Colonic mucosa (tissue), 4 donors: ENCODE measurements around the gene RPL35A. TPM values are rescaled to one million over a fixed set of nuclear protein-coding genes. Genes with fewer than 3 reads are reported as not detected.

Experiments
- DNase-seq: peaks from one replicate; pipeline ENCODE4 v3.0.0-alpha.2; 2020
- H3K27ac ChIP-seq: fragments of 200-600 bp; one replicate; pipeline ENCODE4 v1.8.0; 2021
- H3K27me3 ChIP-seq: fragments of 200-600 bp; one replicate; pipeline ENCODE4 v1.8.0; 2021
- H3K36me3 ChIP-seq: fragments of 200-600 bp; one replicate; pipeline ENCODE4 v1.8.0; 2021
- H3K4me1 ChIP-seq: fragments of 200-600 bp; one replicate; pipeline ENCODE4 v1.8.0; 2021; ENCODE audit warnings: mild to moderate bottlenecking
- H3K4me3 ChIP-seq: fragments of 200-600 bp; one replicate; pipeline ENCODE4 v1.8.0; 2021
- H3K9ac ChIP-seq, 2 donors: one replicate each; pipeline ENCODE4 v1.7.0; 2013; ENCODE audit warnings: control low read depth in 2 of 2, low read depth in 2 of 2, low read length in 2 of 2
- H3K9me3 ChIP-seq: fragments of 200-600 bp; one replicate; pipeline ENCODE4 v1.8.0; 2021
- intact Hi-C: fragments of 100-400 bp; cut with DNase I; formaldehyde crosslinking; loops from one replicate; pipeline ENCODE4 v1.14.1; 2022
- total RNA-seq, 2 donors: library from RNA; stranded (reverse); fragmentation: NEBNext Ultra II Directional in 1 of 2; extraction: Animal tissue kit (Norgen Biotek cat#: 25700) in 1 of 2; gene quantifications; one replicate each; pipeline ENCODE4 v1.2.1, GENCODE V29; 2021
- TF ChIP-seq, protein P1 (sequence below): fragments of 200-600 bp; IDR thresholded peaks from one replicate; pipeline ENCODE4 v1.8.0; 2022; ENCODE audit warnings: antibody characterized with exemption, mild to moderate bottlenecking
- donor health status: healthy.
- donor health status: DM: no; HTN: no; CAD: no.
- donor health status: DM: no; HTN: no; CAD: no.

RPL35A gene
- total RNA-seq, 2 donors from 2014 or later = 758 to 777 TPM

DNA sequence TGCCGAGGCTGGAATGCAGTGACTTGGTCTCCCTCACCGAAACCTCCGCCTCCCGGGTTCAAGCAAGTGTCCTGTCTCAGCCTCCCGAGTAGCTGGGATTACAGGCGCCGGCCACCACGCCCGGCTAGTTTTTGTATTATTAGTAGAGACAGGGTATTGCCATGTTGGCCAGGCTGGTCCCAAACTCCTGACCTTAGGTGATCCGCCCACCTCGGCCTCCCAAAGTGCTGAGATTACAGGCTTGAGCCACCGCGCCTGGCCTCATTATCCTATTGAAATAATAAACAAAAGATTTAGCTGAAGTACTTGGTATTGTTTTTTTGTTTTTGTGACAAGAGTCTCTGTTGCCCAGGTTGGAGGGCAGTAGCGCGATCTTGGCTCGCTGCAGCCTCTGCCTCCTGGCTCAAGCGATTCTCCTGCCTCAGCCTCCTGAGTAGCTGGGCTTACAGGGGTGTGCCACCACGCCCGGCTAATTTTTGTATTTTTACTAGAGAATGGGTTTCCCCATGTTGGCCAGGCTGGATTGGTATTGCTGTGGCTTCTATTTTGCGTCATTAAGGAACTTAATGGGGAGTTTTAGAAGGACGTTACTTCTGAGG lies 1.5 kb downstream of the RPL35A start:
- intact Hi-C loops = no loop called here
- Histone ChIP-seq H3K4me1 (peaks cover 17% of the 10 kb centered on the region), H3K4me3 (peak overlapping the region; percentile 65), H3K36me3 (peaks cover 29% of the 10 kb centered on the region), H3K27me3 (no peaks in the 10 kb centered on the region), H3K9me3 (no peaks in the 10 kb centered on the region), H3K9ac (peak overlapping the region in 1 of 2 donors; percentile 97), H3K27ac (no peak overlapping the region)
- DNase-seq = no peak
- TF ChIP-seq, protein P1, sequence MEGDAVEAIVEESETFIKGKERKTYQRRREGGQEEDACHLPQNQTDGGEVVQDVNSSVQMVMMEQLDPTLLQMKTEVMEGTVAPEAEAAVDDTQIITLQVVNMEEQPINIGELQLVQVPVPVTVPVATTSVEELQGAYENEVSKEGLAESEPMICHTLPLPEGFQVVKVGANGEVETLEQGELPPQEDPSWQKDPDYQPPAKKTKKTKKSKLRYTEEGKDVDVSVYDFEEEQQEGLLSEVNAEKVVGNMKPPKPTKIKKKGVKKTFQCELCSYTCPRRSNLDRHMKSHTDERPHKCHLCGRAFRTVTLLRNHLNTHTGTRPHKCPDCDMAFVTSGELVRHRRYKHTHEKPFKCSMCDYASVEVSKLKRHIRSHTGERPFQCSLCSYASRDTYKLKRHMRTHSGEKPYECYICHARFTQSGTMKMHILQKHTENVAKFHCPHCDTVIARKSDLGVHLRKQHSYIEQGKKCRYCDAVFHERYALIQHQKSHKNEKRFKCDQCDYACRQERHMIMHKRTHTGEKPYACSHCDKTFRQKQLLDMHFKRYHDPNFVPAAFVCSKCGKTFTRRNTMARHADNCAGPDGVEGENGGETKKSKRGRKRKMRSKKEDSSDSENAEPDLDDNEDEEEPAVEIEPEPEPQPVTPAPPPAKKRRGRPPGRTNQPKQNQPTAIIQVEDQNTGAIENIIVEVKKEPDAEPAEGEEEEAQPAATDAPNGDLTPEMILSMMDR = no peak

DNA sequence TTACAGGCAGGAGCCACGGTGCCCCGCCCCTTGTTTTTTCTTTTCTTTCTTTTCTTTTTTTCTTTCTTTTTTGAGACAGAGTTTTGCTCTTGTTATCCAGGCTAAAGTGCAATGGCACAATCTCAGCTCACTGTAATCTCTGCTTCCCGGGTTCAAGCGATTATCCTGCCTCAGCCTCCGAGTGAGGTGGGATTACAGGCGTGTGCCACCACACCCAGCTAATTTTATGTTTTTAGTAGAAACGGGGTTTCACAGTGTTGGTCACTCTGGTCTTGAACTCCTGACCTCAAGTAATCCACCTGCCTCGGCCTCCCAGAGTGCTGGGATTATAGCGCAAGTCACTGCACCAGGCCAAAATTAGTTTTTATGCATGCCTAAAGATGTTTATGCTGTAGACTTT lies 2.5 kb downstream of the RPL35A start:
- Histone ChIP-seq H3K4me1 (peaks cover 17% of the 10 kb centered on the region), H3K9me3 (no peaks in the 10 kb centered on the region), H3K9ac (no peak overlapping the region), H3K36me3 (peaks cover 29% of the 10 kb centered on the region), H3K27ac (no peak overlapping the region), H3K27me3 (no peaks in the 10 kb centered on the region), H3K4me3 (no peak overlapping the region)
- TF ChIP-seq, protein P1 = no peak
- no peak for DNase-seq
- intact Hi-C loops = no loop called here

DNA sequence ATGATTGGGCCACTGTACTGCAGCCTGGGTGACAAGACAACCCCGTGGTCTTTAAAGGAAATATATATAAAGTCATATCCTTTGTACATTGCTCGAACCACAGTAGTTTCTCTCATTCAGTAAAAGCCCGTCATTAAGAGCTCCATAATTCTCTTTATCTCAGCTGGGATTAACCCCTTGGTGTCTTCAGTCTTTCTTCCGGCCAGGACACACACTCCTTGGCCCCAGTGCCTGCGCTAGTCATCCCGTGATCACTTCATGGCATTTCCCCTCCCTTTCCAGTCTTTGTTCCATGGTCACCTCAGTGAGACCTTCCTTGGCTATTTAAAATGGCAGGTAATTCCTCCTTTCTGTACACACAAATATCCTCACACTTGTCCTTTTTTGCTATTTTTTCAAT lies 3.3 kb downstream of the RPL35A start:
- Histone ChIP-seq H3K4me1 (peaks cover 17% of the 10 kb centered on the region), H3K27ac (no peak overlapping the region), H3K27me3 (no peaks in the 10 kb centered on the region), H3K9me3 (no peaks in the 10 kb centered on the region), H3K36me3 (peaks cover 29% of the 10 kb centered on the region), H3K9ac (no peak overlapping the region), H3K4me3 (no peak overlapping the region)
- no peak for DNase-seq
- intact Hi-C loops = no loop called here
- TF ChIP-seq, protein P1 = no peak

DNA sequence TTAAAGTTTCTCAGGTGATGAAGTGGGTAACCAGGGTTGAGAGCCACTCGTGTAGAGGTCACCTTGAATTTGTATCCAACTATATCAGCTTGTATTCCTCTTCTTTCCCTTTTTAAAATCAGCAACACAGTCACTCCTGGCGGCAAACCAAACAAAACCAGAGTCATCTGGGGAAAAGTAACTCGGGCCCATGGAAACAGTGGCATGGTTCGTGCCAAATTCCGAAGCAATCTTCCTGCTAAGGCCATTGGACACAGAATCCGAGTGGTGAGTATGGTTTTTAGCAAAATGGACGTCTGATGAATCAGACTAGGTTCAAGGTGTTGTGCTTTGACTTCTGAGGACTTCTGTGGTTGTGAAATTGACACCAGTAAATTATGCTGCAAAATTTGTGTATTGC lies 3.9 kb downstream of the RPL35A start:
- TF ChIP-seq, protein P1 = no peak
- H3K27ac ChIP-seq = no peak overlapping the region

DNA sequence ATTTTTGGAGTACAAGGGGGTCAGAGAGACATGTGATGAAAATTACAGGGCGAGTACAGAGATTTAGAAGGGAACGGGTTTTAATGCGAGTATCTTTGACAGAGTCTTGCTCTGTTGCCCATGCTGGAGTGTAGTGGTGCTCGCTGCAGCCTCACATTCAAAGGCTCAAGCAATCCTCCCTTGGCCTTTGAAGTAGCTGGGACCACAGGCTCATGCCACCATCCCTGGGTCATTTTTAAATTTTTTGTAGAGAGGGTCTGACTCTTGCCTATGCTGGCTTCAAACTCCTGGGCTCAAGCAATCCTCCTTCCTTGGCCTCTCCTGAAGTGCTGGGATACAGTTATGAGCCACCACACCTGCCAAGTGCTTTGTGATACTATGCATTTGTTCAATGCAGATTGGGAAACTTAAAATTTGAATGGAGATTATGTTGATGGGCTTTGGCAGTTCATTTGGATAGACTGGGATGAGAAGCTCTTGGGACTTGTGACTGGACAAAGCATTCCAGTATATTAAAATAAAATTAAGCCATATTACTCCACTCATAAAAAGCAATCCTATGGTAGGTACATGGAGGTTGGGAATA lies 6.0 kb downstream of the RPL35A start:
- Histone ChIP-seq H3K9ac (no peak overlapping the region), H3K27me3 (no peaks in the 10 kb centered on the region), H3K4me3 (no peak overlapping the region), H3K27ac (no peak overlapping the region), H3K4me1 (peaks cover 10% of the 10 kb centered on the region), H3K9me3 (no peaks in the 10 kb centered on the region), H3K36me3 (peaks cover 29% of the 10 kb centered on the region)
- intact Hi-C loops = no loop called here
- TF ChIP-seq, protein P1 = no peak
- DNase-seq = no peak

More for the DNA sequence above, 3.9 kb downstream of the RPL35A start:
- no peak for DNase-seq
- peaks cover 15% of the 10 kb centered on the region for H3K4me1 ChIP-seq
- no peak overlapping the region for H3K9ac ChIP-seq
- intact Hi-C loops = no loop called here
- no peaks in the 10 kb centered on the region for H3K9me3 ChIP-seq
- H3K27me3 ChIP-seq = no peaks in the 10 kb centered on the region
- peaks cover 29% of the 10 kb centered on the region for H3K36me3 ChIP-seq
- no peak overlapping the region for H3K4me3 ChIP-seq
